HL-60 (cell line): Measurements from ENCODE around the gene RECQL5.

Source experiments
- DNase-seq, 2 experiments: peaks; one replicate each; pipeline ENCODE4 v3.0.0-alpha.2; 2010 to 2020; ENCODE audit warnings: low read depth in 1 of 2, low spot score in 1 of 2
- H3K27ac ChIP-seq: fragments of 250-450 bp; sonication (Bioruptor Pico); replicated peaks from 2 replicates; pipeline ENCODE4 v1.5.1; 2020; ENCODE audit warnings: mild to moderate bottlenecking, moderate library complexity
- H3K27me3 ChIP-seq: fragments of 250-450 bp; sonication (Bioruptor Pico); 2 replicates; pipeline ENCODE4 v1.5.1; 2021; ENCODE audit warnings: mild to moderate bottlenecking, moderate library complexity; ENCODE audit not compliant: insufficient read depth, poor library complexity, severe bottlenecking
- H3K4me3 ChIP-seq: replicated peaks from 2 replicates; pipeline ENCODE4 v1.5.1; 2011; ENCODE audit warnings: mild to moderate bottlenecking, control low read depth, low read length; ENCODE audit not compliant: insufficient read depth
- GABPA ChIP-seq: IDR thresholded peaks from 2 replicates; pipeline ENCODE4 v1.6.1; 2012; ENCODE audit warnings: low read depth
- POLR2AphosphoS5 ChIP-seq: IDR thresholded peaks from 2 replicates; pipeline ENCODE4 v1.6.1; 2012; ENCODE audit warnings: low read depth
- SPI1 ChIP-seq: IDR thresholded peaks from 2 replicates; pipeline ENCODE4 v1.6.1; 2012; ENCODE audit warnings: low read depth, mild to moderate bottlenecking, borderline replicate concordance
- TF ChIP-seq, protein P1 (sequence below): IDR thresholded peaks from one replicate; pipeline ENCODE4 v1.5.1; 2011; ENCODE audit warnings: low read length, control low read depth, inconsistent platforms; ENCODE audit not compliant: insufficient read depth
- TF ChIP-seq, protein P2 (sequence below): IDR thresholded peaks from 2 replicates; pipeline ENCODE4 v1.6.1; 2012; ENCODE audit warnings: low read depth; ENCODE audit not compliant: insufficient replicate concordance

Gene RECQL5

GRCh38 chr17:75679706-75680211 is 12.8 kb upstream of the RECQL5 start:
- TF ChIP-seq GABPA (no peak), SPI1 (no peak), POLR2AphosphoS5 (no peak)
- TF ChIP-seq, protein P1, sequence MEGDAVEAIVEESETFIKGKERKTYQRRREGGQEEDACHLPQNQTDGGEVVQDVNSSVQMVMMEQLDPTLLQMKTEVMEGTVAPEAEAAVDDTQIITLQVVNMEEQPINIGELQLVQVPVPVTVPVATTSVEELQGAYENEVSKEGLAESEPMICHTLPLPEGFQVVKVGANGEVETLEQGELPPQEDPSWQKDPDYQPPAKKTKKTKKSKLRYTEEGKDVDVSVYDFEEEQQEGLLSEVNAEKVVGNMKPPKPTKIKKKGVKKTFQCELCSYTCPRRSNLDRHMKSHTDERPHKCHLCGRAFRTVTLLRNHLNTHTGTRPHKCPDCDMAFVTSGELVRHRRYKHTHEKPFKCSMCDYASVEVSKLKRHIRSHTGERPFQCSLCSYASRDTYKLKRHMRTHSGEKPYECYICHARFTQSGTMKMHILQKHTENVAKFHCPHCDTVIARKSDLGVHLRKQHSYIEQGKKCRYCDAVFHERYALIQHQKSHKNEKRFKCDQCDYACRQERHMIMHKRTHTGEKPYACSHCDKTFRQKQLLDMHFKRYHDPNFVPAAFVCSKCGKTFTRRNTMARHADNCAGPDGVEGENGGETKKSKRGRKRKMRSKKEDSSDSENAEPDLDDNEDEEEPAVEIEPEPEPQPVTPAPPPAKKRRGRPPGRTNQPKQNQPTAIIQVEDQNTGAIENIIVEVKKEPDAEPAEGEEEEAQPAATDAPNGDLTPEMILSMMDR = no peak
- TF ChIP-seq, protein P2, sequence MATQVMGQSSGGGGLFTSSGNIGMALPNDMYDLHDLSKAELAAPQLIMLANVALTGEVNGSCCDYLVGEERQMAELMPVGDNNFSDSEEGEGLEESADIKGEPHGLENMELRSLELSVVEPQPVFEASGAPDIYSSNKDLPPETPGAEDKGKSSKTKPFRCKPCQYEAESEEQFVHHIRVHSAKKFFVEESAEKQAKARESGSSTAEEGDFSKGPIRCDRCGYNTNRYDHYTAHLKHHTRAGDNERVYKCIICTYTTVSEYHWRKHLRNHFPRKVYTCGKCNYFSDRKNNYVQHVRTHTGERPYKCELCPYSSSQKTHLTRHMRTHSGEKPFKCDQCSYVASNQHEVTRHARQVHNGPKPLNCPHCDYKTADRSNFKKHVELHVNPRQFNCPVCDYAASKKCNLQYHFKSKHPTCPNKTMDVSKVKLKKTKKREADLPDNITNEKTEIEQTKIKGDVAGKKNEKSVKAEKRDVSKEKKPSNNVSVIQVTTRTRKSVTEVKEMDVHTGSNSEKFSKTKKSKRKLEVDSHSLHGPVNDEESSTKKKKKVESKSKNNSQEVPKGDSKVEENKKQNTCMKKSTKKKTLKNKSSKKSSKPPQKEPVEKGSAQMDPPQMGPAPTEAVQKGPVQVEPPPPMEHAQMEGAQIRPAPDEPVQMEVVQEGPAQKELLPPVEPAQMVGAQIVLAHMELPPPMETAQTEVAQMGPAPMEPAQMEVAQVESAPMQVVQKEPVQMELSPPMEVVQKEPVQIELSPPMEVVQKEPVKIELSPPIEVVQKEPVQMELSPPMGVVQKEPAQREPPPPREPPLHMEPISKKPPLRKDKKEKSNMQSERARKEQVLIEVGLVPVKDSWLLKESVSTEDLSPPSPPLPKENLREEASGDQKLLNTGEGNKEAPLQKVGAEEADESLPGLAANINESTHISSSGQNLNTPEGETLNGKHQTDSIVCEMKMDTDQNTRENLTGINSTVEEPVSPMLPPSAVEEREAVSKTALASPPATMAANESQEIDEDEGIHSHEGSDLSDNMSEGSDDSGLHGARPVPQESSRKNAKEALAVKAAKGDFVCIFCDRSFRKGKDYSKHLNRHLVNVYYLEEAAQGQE = no peak

GRCh38 chr17:75676461-75676860 is 9.5 kb upstream of the RECQL5 start:
- no peak overlapping the region for H3K27ac ChIP-seq
- no peak overlapping the region for H3K4me3 ChIP-seq
- DNase-seq = no peak
- H3K27me3 ChIP-seq = no peaks in the 10 kb centered on the region
- no peak for TF ChIP-seq POLR2AphosphoS5
- TF ChIP-seq, protein P2 = no peak
- TF ChIP-seq, protein P1 = no peak
- TF ChIP-seq GABPA = no peak
- no peak for TF ChIP-seq SPI1

More at GRCh38 chr17:75679706-75680211, 12.8 kb upstream of the RECQL5 start:
- Histone ChIP-seq H3K27ac (no peak overlapping the region), H3K4me3 (no peak overlapping the region), H3K27me3 (no peaks in the 10 kb centered on the region)
- DNase-seq = no peak

GRCh38 chr17:75673487-75673886 is 6.5 kb upstream of the RECQL5 start:
- no peak for DNase-seq
- no peak overlapping the region for H3K4me3 ChIP-seq
- H3K27ac ChIP-seq = no peak overlapping the region
- TF ChIP-seq, protein P1 = no peak
- TF ChIP-seq SPI1 (no peak), POLR2AphosphoS5 (no peak), GABPA (no peak)
- TF ChIP-seq, protein P2 = no peak
- H3K27me3 ChIP-seq = no peaks in the 10 kb centered on the region
